KOPT-K1 (cell line): ENCODE measurements around the gene SPATA24.
A peak's percentile ranks its signal among the peaks of the same experiment; 100 is the strongest.
"Not testable (repeated sequence)": the region's sequence is repeated elsewhere in the genome, so short reads cannot be mapped to it uniquely, and the experiment has no call there.

ENCODE experiments used
- H3K27ac ChIP-seq: fragments of 200-600 bp; sonication (generic); 2 replicates; pipeline ENCODE4 v1.5.1; 2016; ENCODE audit warnings: antibody characterized with exemption, mild to moderate bottlenecking, low read depth, low read length; ENCODE audit not compliant: poor library complexity, severe bottlenecking
- H3K36me3 ChIP-seq: fragments of 200-600 bp; sonication (generic); 2 replicates; pipeline ENCODE4 v1.5.1; 2017; ENCODE audit warnings: antibody characterized with exemption, mild to moderate bottlenecking, low read length, moderate library complexity; ENCODE audit not compliant: insufficient read depth
- H3K9me3 ChIP-seq: fragments of 200-600 bp; sonication (generic); 2 replicates; pipeline ENCODE4 v1.5.1; 2017; ENCODE audit warnings: antibody characterized with exemption, low read length, mild to moderate bottlenecking; ENCODE audit not compliant: insufficient read depth, poor library complexity, severe bottlenecking

The SPATA24 gene

DNA sequence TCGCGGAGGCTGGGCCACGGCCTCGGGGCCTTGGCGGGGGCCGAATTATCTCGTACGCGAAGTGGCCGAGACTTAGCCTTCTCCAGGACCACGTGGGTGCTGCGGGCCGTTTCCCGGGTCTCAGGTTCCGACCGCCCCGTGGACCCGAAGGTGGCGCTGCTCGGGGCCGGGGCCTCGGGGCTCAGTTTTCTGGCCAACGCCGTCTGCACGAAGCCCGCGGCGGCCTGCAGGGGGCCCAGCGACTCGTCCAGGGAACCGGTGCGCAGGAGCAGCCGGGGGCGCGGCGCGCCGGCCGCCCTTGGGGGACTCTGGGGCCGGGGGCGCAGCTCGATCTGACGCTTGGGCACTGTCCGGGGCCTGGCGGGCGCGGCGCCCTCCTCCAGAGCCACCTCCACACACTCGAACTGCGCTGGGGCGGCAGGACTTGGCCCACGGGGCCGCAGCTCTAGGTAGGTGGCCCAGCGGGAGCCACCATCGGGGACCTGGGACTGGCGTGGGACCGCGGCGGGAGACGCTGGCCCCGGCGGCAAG lies 9.7 kb downstream of the SPATA24 start:
- H3K36me3 ChIP-seq: peaks cover 17% of the 10 kb centered on the region; the same call in 1 of the 2 replicates
- no peak overlapping the region for H3K27ac ChIP-seq
- no peaks in the 10 kb centered on the region for H3K9me3 ChIP-seq

DNA sequence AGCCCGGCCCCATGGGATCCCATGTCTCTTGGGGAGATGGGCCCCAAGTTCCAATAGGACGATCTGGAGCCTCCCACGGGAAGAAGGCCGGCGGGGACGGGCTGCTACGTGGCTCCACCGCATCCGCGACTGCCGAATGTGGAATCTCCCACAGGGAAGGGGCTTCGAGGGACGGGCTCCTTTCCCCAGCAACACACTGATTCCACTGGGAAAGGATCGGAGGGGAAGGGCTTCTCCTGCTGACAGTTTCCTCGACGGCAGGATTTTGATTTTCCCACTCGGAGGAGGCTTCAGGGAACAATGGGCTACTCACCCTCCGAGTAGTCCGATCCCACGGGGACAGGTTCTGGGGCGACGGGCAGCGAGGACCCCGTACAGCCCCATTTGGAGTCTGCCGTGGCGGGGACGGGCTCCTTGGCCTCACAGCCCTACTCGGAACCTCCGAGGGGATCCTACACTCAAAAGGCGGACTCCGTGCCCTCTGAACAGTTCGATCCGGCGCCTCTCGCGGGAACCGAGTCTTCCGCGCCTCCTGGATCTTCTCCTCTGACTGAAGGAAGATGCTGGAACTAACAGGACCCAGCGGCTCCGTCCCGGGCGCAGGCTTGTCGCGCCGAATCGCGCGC lies 10.3 kb downstream of the SPATA24 start:
- H3K27ac ChIP-seq: peak overlapping the region; percentile 100

DNA sequence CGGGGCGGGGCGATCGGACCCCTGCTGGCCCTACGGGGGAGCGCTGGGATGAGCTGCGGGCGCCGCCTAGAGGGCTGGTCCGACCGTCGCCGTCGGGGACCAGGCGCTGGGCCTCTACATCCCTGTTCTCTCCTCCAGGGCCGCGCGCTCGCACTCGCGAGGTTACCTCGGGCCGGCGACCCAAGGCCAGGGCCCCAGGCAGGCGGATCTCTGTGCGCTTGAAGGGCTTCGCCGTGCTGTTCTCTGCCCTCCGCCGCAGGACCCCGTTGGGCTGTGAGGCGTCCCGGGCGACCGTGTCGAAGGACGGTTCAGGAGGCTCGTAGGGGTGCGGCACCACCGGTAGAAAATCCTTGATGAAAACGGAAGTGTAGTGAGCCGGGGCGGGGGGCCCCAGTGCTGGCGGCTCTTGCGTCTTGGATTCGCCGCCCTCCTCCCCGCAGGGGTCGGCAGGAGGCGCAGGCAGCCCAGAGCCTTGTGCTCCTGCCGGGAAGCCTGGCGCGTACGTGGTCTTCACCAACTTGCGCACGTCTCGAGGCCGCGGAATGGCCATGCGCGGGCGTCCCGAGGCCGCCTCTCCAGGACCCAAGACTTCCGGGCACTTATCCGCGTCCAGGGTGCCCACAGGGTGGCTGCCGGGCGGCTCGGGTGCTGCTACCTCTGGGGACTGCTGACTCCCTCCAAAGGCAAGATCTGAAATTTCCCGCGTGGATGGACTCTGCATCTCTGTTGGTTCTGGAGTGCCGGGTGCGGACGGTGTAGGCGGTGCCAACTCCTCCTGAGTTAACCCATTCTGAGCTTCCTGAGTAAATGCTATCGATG lies 11.0 kb downstream of the SPATA24 start:
- no peaks in the 10 kb centered on the region for H3K9me3 ChIP-seq
- peak overlapping the region; percentile 100 for H3K27ac ChIP-seq
- peaks cover 24% of the 10 kb centered on the region for H3K36me3 ChIP-seq

More for the DNA sequence above, 10.3 kb downstream of the SPATA24 start:
- Histone ChIP-seq H3K36me3 (peaks cover 20% of the 10 kb centered on the region; the same call in 1 of the 2 replicates), H3K9me3 (no peaks in the 10 kb centered on the region)

DNA sequence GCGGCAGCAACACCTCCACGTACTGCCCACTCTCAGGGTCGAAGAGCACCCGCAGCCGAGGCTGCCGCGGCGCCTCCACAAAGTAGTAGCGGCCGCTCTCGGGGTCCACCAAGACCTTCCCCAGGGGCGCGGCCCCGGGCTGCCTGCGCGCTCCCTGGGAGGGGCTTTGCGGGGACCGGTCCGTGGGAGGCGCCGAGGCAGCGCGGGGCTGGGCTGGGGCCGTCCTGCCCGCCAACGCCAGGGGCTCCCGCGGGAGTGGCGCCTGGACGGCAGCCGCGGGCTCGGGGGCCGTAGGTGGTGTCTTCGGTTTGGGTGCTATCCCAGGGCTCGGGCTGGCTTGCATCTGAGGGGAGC lies 11.6 kb downstream of the SPATA24 start:
- Histone ChIP-seq H3K9me3 (no peaks in the 10 kb centered on the region), H3K36me3 (peaks cover 30% of the 10 kb centered on the region), H3K27ac (peak overlapping the region; percentile 100)

DNA sequence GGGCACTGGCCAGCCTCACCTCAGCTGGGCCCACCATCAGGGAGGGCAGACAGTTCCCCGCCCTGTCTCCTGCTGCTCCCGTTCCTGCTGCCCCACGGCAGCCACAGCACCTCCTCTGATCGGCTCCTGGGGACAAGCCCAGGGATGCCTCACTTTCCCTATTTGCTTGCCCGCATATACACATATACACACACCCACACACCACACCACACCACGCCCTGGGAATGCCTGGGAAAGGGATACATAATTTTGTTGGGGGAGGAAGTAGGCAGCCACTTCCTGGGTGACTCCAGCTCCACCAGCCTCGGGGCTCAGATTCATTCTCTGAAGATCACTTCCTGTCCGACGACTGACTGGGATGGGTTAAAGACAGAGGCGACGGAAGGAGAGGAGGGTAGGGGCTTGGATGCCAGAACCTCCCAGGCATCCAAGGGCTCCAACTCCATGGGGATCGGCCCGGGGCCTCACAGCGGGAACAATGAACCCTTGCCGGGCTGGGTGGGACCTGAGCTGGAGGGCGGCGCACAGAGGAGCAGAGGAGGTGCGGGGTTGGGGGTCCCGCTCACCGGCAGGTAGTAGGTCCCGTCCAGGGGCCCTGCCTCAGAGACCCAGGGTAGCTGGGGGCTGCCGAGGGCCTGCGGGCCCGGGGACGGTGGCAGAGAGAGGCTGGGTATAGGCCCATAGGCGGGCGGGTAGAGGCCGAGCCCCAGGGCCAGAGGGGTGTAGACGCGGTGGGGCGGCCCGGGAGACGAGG lies 12.1 kb downstream of the SPATA24 start:
- Histone ChIP-seq H3K36me3 (peaks cover 36% of the 10 kb centered on the region), H3K9me3 (no peaks in the 10 kb centered on the region), H3K27ac (peak overlapping the region; percentile 100)

DNA sequence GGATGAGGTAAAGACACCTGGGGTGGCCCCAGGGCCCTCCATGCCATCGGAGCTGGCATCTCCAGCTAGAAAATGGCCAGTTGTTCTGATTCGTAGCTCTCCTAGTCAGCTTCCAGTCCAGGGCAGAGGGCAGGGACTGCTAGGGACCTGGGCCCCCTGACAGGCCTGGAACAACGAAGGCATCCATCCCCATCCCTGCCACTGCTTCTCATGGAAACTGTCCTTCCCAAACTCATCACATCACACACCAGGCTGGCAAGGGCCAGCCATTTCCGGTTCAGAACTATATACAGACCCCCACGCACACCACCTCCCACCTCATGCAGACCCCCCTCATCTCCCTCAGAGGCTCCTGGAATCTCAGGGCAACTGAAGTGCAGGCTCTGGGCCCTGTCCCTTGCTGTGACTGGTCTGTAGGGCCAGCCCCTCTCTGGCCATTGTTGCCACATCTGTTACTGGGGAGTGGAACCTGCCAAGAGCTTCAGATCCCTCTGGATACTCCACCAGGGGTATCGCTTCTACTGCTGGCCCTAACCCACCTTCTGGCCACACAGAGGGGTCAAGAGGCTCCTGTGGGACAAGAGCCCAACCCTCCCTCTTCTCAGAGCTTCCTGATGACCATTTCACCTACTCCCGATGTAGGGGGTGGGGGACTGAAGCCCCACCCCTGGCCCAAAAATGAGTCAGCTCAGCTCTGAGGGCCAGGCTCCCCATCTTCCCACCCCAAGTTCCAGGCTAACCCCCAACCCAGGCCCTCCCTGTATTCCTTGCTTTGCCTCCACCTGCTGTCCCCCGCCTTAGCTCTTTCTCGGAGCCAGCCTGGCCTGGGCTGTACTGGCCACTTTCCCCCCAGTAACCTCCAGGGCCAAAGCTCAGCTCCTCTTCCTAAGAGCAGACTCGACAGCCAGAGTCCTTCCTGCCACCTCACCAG lies 13.0 kb downstream of the SPATA24 start:
- Histone ChIP-seq H3K27ac (peak overlapping the region; percentile 100), H3K9me3 (no peaks in the 10 kb centered on the region), H3K36me3 (peaks cover 39% of the 10 kb centered on the region)

DNA sequence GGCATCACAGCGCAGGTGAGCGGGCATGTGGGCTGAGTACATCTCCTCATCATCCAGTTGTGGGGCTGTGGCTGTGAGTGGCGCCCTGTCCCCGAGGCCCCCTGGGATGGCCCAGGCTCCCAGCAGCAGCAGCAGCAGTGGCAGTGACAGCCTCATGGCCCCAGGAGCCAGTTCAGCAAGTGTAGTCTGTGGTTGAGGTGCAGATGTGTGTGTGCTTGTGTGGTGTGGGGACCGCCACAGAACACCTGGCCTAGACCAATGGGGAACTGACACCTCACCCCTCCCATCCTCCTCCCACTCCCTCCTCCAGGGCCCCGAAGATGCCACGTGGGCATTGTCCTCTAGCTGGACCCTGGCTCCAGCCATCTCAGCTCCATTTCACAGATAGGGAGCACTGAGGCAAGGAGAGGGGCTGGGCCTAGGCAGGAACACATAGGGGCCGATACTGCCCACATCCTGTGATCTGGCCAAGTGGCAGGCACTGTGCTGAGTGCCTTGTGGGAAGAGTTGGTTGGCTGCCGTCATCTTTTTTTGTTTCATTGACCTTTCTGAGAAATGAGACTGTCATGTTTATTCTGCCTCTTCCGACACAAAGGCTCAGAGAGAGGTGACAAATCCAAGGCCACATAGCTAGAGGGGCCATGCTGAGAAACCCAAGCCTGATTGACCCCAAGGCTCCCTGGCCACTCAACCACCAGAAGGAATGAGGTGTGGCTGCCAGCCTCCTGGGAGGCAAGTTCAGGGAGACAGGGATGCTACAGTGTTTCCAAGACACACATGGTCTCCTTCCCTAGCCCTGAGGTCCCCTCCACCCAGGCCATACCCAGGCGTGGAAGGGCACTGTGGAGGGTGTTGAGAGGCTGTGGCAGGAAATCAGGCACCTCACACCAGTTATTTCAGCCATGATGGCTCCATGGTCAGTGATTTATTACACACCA lies 13.9 kb downstream of the SPATA24 start, which contains the start of gene MZB1:
Gene MZB1 (minus strand): TSS at position 213 of the 938 bp plus-strand sequence. CDS start 57 bp downstream, at position 156.
- Histone ChIP-seq H3K36me3 (peaks cover 31% of the 10 kb centered on the region), H3K27ac (peak within 1 kb of the TSS; percentile 100), H3K9me3 (no peaks in the 10 kb centered on the region)

DNA sequence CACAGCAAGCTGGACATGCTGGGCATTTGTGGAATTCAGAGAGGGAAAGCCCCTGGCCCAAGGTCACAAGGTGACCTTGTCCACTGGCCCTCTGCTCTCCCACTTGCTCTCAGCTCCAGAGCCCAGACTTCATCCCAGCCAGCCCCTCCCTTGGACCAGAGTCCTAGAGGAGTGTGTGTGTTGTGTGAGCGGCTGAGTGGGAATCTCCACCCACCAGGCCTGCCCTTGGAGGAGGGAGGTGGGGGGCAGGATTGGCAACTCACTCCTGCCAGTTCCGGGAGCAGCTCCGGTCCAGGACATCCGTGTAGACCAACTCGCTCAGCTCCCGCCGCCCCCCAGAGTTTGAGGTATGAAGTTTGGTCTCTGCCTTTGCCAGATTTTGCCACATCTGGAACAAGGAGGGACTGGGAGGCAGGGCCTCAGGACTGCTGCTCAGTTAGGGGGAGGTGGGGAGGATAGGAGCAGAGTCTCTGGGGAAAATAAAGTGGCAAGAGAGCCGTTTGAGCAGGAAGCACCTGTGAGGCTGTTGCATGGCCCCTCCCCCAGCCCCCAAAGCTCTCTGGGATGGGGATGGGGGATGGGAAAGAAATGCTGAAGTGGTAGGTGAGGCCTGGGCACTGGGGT lies 15.6 kb downstream of the SPATA24 start:
- H3K27ac ChIP-seq: peak overlapping the region; percentile 100
- H3K36me3 ChIP-seq: peaks cover 31% of the 10 kb centered on the region
- no peaks in the 10 kb centered on the region for H3K9me3 ChIP-seq

DNA sequence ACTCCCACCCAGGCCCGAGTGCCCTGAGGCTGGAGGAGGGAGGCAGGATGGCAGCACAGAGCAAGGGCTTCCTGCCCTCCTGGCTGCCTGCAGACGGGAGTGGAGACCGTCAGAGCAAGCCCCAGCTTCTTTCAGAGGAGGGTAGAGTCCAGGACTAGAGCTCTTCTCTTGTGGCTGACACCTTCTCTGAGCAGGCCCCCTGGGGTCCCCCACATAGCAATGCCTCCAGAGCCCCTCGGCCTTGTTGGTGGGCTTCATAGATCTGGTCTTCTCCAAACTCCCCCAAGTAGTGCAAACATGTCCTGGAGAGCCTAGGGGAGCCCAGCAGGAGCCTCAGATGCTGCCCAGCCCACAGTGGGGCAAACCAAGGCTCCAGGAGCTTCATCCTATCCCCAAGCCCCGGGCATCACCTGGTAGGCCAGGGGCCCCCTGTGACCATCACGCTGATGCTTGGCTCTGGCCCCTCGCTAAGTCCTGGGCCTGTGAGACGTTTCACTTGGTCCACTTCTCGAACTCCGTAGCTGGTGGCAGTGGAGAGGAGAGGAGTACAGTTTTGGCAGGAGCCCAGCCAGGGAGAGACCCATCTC lies 16.2 kb downstream of the SPATA24 start:
- Histone ChIP-seq H3K36me3 (peaks cover 31% of the 10 kb centered on the region), H3K9me3 (no peaks in the 10 kb centered on the region), H3K27ac (peak overlapping the region; percentile 100)

DNA sequence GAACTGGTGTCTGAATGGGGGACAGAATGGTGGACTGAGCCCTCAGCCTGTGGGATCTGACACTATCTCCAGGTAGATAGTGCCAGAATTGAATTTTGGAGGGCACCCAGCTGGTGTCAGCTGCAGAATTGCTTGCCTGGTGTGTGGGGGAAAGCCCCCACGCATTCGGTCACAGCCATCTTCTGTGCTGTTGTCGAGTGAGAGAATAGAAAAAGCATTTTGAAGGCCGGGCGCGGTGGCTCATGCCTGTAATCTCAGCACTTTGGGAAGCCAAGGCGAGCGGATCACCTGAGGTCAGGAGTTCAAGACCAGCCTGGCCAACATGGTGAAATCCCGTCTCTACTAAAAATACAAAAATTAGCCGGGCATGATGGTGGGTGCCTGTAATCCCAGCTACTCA lies 16.9 kb downstream of the SPATA24 start:
- H3K9me3 ChIP-seq: not testable (repeated sequence)
- Histone ChIP-seq H3K27ac (peak overlapping the region; percentile 100), H3K36me3 (peaks cover 31% of the 10 kb centered on the region)

DNA sequence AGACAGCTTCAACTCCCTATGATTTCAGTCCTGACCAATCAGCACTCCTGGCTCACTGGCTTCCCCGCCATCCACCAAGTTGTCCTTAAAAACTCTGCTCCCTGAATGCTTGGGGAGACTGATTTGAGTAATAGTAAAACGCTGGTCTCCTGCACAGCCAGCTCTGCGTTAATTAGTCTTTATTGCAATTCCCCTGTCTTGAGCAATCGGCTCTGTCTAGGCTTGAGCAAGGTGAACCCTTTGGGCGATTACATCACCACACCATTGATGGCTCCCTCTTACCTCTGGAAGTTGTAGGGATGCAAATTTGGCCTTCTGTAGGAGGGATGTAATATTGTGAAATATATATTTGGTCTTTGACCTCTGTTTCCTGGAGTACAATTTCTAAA lies 17.8 kb downstream of the SPATA24 start:
- H3K27ac ChIP-seq: peak overlapping the region; percentile 100
- no peaks in the 10 kb centered on the region for H3K9me3 ChIP-seq
- H3K36me3 ChIP-seq: peaks cover 31% of the 10 kb centered on the region

DNA sequence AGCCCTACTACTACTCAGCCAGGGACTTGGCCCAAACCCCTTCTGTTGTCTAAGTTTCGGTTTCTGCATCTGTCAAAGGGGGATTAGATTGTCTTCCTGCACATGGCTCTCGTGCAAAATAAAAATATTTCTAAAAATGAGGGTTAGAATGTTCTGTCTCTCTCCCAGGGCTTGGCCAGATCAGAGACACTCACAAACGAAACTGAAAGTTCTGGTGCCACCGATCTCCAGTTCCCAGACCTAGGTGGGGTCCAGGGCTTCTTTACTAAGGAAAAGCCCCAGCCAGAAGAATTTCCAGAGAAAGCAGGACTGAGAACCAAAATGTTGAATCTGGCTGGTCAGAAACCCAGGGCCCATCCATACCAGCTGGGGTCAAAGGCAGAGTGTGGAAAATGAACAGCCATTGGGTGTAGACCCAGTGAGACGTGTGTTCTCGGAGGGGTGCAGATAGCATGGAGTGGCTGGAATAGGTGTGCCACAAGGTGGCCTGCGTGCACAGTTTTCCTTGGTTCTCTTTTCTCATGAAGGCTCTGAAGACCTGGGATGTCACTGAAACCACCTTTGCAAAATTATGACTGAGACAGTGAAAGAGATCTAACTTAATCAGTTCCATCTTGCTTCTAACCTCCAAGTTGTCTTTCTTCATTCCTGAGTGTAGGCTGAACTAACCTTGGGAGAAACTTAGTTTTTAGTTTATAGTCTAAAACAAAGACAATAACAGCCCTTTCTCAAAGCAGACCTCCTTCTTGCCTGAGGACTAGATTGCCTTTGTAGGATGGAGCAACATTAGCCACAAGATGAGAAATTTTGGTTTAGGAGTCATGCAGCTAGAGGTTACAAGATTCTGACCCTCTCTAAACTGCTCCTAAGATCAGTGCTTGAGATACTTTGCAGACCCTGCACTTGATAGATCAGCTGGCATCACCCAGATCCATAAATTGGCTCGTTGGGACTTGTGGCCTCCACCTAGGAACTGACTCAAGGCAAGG lies 18.5 kb downstream of the SPATA24 start:
- Histone ChIP-seq H3K9me3 (no peaks in the 10 kb centered on the region), H3K36me3 (peaks cover 31% of the 10 kb centered on the region), H3K27ac (peak overlapping the region; percentile 100)
